HCT116 (cell line): ENCODE data around the gene PDGFD. TPM values are rescaled to one million over a fixed set of nuclear protein-coding genes. Genes with fewer than 3 reads are reported as not detected.

ENCODE experiments used
- ATAC-seq: fragments of 200-7000 bp; cut with Tn5 transposase; 2 replicates; pipeline ENCODE4 v1.9.1; 2020; ENCODE audit warnings: mild to moderate bottlenecking, moderate library complexity
- BruUV-seq: library from RNA; stranded (reverse); fragments of 400-500 nt; replicated peaks from 2 replicates; lab custom pipeline; 2021; lab: Mats Ljungman, UMichigan
- CTCF ChIA-PET: fragments of 300-600 bp; sonication (Branson Sonifier 250); formaldehyde crosslinking; loops from one replicate; lab custom pipeline; 2021; ENCODE audit warnings: antibody characterized with exemption; lab: Charles Lee
- POLR2A ChIA-PET: fragments of 300-600, 350-600 bp; sonication (Branson Sonifier 250); formaldehyde crosslinking; loops from one replicate; lab custom pipeline; 2021; ENCODE audit warnings: antibody characterized with exemption; lab: Charles Lee
- RAD21 ChIA-PET, 2 experiments: fragments of 300-600 bp; sonication (Branson Sonifier 250); formaldehyde crosslinking; loops; one replicate each; lab custom pipeline; 2023; ENCODE audit warnings: low total read pairs in 2 of 2; ENCODE audit not compliant: uncharacterized antibody in 2 of 2, unreplicated experiment in 2 of 2, low non-redundant PET in 1 of 2; lab: Charles Lee
- DNase-seq: peaks from one replicate; pipeline ENCODE4 v3.0.0-alpha.2; 2010; ENCODE audit warnings: low read depth, low spot score
- H2AFZ ChIP-seq: fragments of 200-600 bp; shearing (Covaris generic), sonication (generic); 2 replicates; pipeline ENCODE4 v1.6.1; 2017; ENCODE audit warnings: low read depth, mixed run types, mixed read lengths, antibody characterized with exemption, low read length; ENCODE audit not compliant: poor library complexity, severe bottlenecking
- H3K27ac ChIP-seq: 2 replicates; pipeline ENCODE4 v1.5.1; 2012; ENCODE audit warnings: low read depth, low read length
- H3K27me3 ChIP-seq: fragments of 200-600 bp; sonication (generic); 2 replicates; pipeline ENCODE4 v1.6.1; 2016; ENCODE audit warnings: mixed run types, low read length, mixed read lengths; ENCODE audit not compliant: insufficient read depth
- H3K36me3 ChIP-seq, 2 experiments: fragments of 200-500 bp in 1 of 2; fragments of 200-600 bp in 1 of 2; sonication (Bioruptor generic) in 1 of 2; sonication (generic) in 1 of 2; 2 replicates each; pipeline versions ENCODE4 v1.5.1 to v1.6.1; 2014 to 2016; ENCODE audit warnings: low read length in 2 of 2, inconsistent platforms in 1 of 2, mixed read lengths in 1 of 2, mixed run types in 1 of 2; ENCODE audit not compliant: insufficient read depth in 2 of 2, control insufficient read depth in 1 of 2
- H3K4me1 ChIP-seq, 2 experiments: fragments of 200-600 bp in 1 of 2; sonication (generic) in 1 of 2; 2 replicates each; pipeline versions ENCODE4 v1.5.1 to v1.6.1; 2012 to 2017; ENCODE audit warnings: low read length in 2 of 2, inconsistent platforms in 1 of 2, mild to moderate bottlenecking in 1 of 2, mixed read lengths in 1 of 2, mixed run types in 1 of 2, moderate library complexity in 1 of 2; ENCODE audit not compliant: insufficient read depth in 2 of 2, control insufficient read depth in 1 of 2
- H3K4me2 ChIP-seq: fragments of 200-600 bp; sonication (generic); 2 replicates; pipeline ENCODE4 v1.6.1; 2017; ENCODE audit warnings: mixed run types, low read length, mixed read lengths
- H3K4me3 ChIP-seq, 2 experiments: fragments of 200-600 bp in 1 of 2; sonication (generic) in 1 of 2; replicated peaks in 1 of 2; 2 replicates each; pipeline ENCODE4 v1.5.1; 2011 to 2016; ENCODE audit warnings: low read length in 2 of 2, control low read depth in 1 of 2, low read depth in 1 of 2, mild to moderate bottlenecking in 1 of 2, mixed read lengths in 1 of 2, mixed run types in 1 of 2
- H3K79me2 ChIP-seq: fragments of 200-600 bp; sonication (generic); 2 replicates; pipeline ENCODE4 v1.6.1; 2017; ENCODE audit warnings: mild to moderate bottlenecking, mixed run types, low read length, moderate library complexity, mixed read lengths; ENCODE audit not compliant: insufficient read depth
- H3K9ac ChIP-seq: fragments of 200-600 bp; sonication (generic); 2 replicates; pipeline ENCODE4 v1.6.1; 2016; ENCODE audit warnings: low read length, mixed read lengths
- H3K9me2 ChIP-seq: fragments of 200-600 bp; sonication (generic), shearing (Covaris generic); 2 replicates; pipeline ENCODE4 v1.6.1; 2017; ENCODE audit warnings: mixed run types, mild to moderate bottlenecking, moderate library complexity; ENCODE audit not compliant: insufficient read depth
- H3K9me3 ChIP-seq, 2 experiments: fragments of 200-500 bp in 1 of 2; fragments of 200-600 bp in 1 of 2; sonication (Bioruptor generic) in 1 of 2; sonication (generic) in 1 of 2; 2 replicates each; pipeline ENCODE4 v1.6.1; 2014 to 2017; ENCODE audit warnings: low read length in 2 of 2, mixed read lengths in 2 of 2, inconsistent platforms in 1 of 2, low read depth in 1 of 2, mild to moderate bottlenecking in 1 of 2, mixed run types in 1 of 2, moderate library complexity in 1 of 2; ENCODE audit not compliant: control insufficient read depth in 1 of 2, insufficient read depth in 1 of 2
- H4K20me1 ChIP-seq: fragments of 200-600 bp; sonication (generic), shearing (Covaris generic); 2 replicates; pipeline ENCODE4 v1.6.1; 2017; ENCODE audit warnings: mixed run types, mild to moderate bottlenecking, moderate library complexity; ENCODE audit not compliant: insufficient read depth
- CEBPB ChIP-seq: IDR thresholded peaks from 2 replicates; pipeline ENCODE4 v1.6.1; 2012; ENCODE audit warnings: low read depth
- ELF1 ChIP-seq: IDR thresholded peaks from 2 replicates; pipeline ENCODE4 v1.6.1; 2012; ENCODE audit warnings: low read depth, borderline replicate concordance
- EZH2 ChIP-seq: fragments of 200-600 bp; sonication (generic); IDR thresholded peaks from 2 replicates; pipeline ENCODE4 v1.6.1; 2017; ENCODE audit warnings: antibody characterized with exemption, mixed run types
- FOSL1 ChIP-seq: IDR thresholded peaks from 2 replicates; pipeline ENCODE4 v1.6.1; 2012; ENCODE audit warnings: low read depth
- JUND ChIP-seq: IDR thresholded peaks from 2 replicates; pipeline ENCODE4 v1.6.1; 2012
- POLR2A ChIP-seq: IDR thresholded peaks from 2 replicates; pipeline ENCODE4 v1.7.0; 2011; ENCODE audit warnings: borderline replicate concordance; ENCODE audit not compliant: insufficient read depth, insufficient read length; ENCODE audit errors: extremely low read depth
- POLR2AphosphoS5 ChIP-seq: IDR thresholded peaks from 2 replicates; pipeline ENCODE4 v1.6.1; 2011; ENCODE audit warnings: mild to moderate bottlenecking, low read depth, low read length, moderate library complexity
- SP1 ChIP-seq: IDR thresholded peaks from 2 replicates; pipeline ENCODE4 v1.6.1; 2012; ENCODE audit warnings: low read depth
- SRF ChIP-seq: IDR thresholded peaks from 2 replicates; pipeline ENCODE4 v1.6.1; 2012; ENCODE audit warnings: low read depth
- TCF7L2 ChIP-seq: IDR thresholded peaks from 2 replicates; pipeline ENCODE4 v1.7.0; 2011; ENCODE audit warnings: borderline replicate concordance, inconsistent platforms; ENCODE audit not compliant: insufficient read depth, insufficient read length; ENCODE audit errors: extremely low read depth
- YY1 ChIP-seq: IDR thresholded peaks from 2 replicates; pipeline ENCODE4 v1.6.1; 2011; ENCODE audit warnings: low read length, low read depth, moderate library complexity, mild to moderate bottlenecking; ENCODE audit not compliant: insufficient replicate concordance; ENCODE audit errors: extremely low read depth
- ZNF274 ChIP-seq: fragments of 200-500 bp; sonication (Bioruptor generic); IDR thresholded peaks from 2 replicates; pipeline ENCODE4 v1.6.1; 2014; ENCODE audit warnings: mild to moderate bottlenecking, low read depth, low read length, inconsistent platforms
- intact Hi-C: fragments of 100-400 bp; cut with micrococcal nuclease; formaldehyde crosslinking; loops from 2 replicates; pipeline ENCODE4 v1.10.0; 2022
- total RNA-seq: library from RNA; stranded (reverse); gene quantifications from one replicate; pipeline ENCODE4 v1.2.1, GENCODE V29; 2021; ENCODE audit not compliant: unreplicated experiment
- TF ChIP-seq, protein P1 (sequence below): IDR thresholded peaks from 2 replicates; pipeline ENCODE4 v1.6.1; 2012; ENCODE audit warnings: low read depth
- TF ChIP-seq, protein P2 (sequence below): IDR thresholded peaks from 2 replicates; pipeline ENCODE4 v1.6.1; 2012
- TF ChIP-seq, protein P3 (sequence below), 3 experiments: fragments of 200-600 bp in 1 of 3; sonication (generic) in 1 of 3; IDR thresholded peaks in 2 of 3; conservative IDR thresholded peaks in 1 of 3; 2 replicates each; pipeline ENCODE4 v1.5.1; 2012 to 2017; ENCODE audit warnings: low read depth in 2 of 3, low read length in 2 of 3, antibody characterized with exemption in 1 of 3, borderline replicate concordance in 1 of 3, control low read depth in 1 of 3, mild to moderate bottlenecking in 1 of 3, mixed read lengths in 1 of 3, mixed run types in 1 of 3, moderate library complexity in 1 of 3; ENCODE audit not compliant: insufficient read depth in 1 of 3
- TF ChIP-seq, protein P4 (sequence below): IDR thresholded peaks from 2 replicates; pipeline ENCODE4 v1.6.1; 2011; ENCODE audit warnings: mild to moderate bottlenecking, low read length, moderate library complexity; ENCODE audit not compliant: insufficient replicate concordance; ENCODE audit errors: extremely low read depth

The PDGFD gene
- total RNA-seq, 1 experiment from 2014 or later = 0.34 TPM

DNA sequence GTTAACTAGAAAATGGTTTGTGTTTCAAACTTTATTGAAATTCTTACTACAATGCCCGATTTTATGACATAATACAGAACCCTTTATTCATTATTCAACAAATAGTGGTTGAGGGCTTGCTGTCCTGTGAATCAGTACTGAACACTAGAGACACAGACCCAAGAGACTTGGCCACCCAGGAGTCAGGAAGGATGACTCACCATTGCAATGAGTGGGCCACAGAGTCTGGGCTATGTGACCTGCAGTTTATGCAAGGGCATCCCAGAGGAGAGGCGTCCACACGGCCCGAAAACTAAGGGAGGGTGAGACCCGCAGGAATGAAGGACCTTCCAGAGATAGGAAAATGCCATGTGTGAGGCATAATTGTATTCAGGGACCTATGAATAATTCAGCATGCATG is 271.3 kb downstream of the PDGFD start (continued):
- TF ChIP-seq, protein P1, sequence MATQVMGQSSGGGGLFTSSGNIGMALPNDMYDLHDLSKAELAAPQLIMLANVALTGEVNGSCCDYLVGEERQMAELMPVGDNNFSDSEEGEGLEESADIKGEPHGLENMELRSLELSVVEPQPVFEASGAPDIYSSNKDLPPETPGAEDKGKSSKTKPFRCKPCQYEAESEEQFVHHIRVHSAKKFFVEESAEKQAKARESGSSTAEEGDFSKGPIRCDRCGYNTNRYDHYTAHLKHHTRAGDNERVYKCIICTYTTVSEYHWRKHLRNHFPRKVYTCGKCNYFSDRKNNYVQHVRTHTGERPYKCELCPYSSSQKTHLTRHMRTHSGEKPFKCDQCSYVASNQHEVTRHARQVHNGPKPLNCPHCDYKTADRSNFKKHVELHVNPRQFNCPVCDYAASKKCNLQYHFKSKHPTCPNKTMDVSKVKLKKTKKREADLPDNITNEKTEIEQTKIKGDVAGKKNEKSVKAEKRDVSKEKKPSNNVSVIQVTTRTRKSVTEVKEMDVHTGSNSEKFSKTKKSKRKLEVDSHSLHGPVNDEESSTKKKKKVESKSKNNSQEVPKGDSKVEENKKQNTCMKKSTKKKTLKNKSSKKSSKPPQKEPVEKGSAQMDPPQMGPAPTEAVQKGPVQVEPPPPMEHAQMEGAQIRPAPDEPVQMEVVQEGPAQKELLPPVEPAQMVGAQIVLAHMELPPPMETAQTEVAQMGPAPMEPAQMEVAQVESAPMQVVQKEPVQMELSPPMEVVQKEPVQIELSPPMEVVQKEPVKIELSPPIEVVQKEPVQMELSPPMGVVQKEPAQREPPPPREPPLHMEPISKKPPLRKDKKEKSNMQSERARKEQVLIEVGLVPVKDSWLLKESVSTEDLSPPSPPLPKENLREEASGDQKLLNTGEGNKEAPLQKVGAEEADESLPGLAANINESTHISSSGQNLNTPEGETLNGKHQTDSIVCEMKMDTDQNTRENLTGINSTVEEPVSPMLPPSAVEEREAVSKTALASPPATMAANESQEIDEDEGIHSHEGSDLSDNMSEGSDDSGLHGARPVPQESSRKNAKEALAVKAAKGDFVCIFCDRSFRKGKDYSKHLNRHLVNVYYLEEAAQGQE = no peak
- TF ChIP-seq FOSL1 (no peak), EZH2 (no peak)
- TF ChIP-seq, protein P2, sequence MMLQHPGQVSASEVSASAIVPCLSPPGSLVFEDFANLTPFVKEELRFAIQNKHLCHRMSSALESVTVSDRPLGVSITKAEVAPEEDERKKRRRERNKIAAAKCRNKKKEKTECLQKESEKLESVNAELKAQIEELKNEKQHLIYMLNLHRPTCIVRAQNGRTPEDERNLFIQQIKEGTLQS = no peak
- TF ChIP-seq, all 23 proteins: peak for 0

DNA sequence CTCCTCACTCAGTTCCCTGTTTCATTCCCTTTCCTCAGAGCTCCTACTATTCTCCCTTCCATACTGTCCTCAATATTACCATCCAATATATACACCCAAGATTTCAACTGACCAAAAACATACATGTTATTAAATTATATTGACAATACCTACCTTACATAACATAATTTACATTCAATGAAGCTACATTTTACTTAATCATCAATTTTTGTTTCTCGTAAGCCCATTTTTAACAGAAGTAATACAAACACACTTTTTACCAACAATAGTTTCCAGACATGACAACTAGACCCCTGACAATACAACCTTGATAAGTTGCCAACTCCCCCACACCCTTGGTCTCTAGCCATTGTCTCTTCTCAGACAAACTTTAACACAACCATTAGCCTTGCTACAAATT is 273.3 kb downstream of the PDGFD start:
- ATAC-seq (no peak), DNase-seq (no peak)
- RAD21 ChIA-PET = no interaction called here
- Histone ChIP-seq H3K79me2 (no peaks in the 10 kb centered on the region), H2AFZ (no peak overlapping the region), H3K9ac (no peak overlapping the region), H3K27ac (no peak overlapping the region), H3K27me3 (no peaks in the 10 kb centered on the region), H3K4me3 (no peak overlapping the region), H3K9me2 (no peaks in the 10 kb centered on the region), H3K4me1 (peaks cover 0 to 7% of the 10 kb centered on the region in 2 experiments; a peak in 2 of 4 replicates), H3K9me3 (no peaks in the 10 kb centered on the region), H4K20me1 (no peaks in the 10 kb centered on the region), H3K4me2 (no peak overlapping the region), H3K36me3 (no peaks in the 10 kb centered on the region)
- no peak for TF ChIP-seq SRF
- no peak for TF ChIP-seq EZH2
- TF ChIP-seq ZNF274 = no peak
- TF ChIP-seq, protein P3, sequence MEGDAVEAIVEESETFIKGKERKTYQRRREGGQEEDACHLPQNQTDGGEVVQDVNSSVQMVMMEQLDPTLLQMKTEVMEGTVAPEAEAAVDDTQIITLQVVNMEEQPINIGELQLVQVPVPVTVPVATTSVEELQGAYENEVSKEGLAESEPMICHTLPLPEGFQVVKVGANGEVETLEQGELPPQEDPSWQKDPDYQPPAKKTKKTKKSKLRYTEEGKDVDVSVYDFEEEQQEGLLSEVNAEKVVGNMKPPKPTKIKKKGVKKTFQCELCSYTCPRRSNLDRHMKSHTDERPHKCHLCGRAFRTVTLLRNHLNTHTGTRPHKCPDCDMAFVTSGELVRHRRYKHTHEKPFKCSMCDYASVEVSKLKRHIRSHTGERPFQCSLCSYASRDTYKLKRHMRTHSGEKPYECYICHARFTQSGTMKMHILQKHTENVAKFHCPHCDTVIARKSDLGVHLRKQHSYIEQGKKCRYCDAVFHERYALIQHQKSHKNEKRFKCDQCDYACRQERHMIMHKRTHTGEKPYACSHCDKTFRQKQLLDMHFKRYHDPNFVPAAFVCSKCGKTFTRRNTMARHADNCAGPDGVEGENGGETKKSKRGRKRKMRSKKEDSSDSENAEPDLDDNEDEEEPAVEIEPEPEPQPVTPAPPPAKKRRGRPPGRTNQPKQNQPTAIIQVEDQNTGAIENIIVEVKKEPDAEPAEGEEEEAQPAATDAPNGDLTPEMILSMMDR (IDR thresholded peaks at IDR 0.05 in 2 of 3, conservative IDR thresholded peaks at IDR 0.05 in 1 of 3; ENCODE audit: borderline replicate concordance in 1 of 3, insufficient read depth in 1 of 3, low read depth in 2 of 3, low read length in 2 of 3) = no peak
- no peak for TF ChIP-seq YY1
- TF ChIP-seq, protein P4, sequence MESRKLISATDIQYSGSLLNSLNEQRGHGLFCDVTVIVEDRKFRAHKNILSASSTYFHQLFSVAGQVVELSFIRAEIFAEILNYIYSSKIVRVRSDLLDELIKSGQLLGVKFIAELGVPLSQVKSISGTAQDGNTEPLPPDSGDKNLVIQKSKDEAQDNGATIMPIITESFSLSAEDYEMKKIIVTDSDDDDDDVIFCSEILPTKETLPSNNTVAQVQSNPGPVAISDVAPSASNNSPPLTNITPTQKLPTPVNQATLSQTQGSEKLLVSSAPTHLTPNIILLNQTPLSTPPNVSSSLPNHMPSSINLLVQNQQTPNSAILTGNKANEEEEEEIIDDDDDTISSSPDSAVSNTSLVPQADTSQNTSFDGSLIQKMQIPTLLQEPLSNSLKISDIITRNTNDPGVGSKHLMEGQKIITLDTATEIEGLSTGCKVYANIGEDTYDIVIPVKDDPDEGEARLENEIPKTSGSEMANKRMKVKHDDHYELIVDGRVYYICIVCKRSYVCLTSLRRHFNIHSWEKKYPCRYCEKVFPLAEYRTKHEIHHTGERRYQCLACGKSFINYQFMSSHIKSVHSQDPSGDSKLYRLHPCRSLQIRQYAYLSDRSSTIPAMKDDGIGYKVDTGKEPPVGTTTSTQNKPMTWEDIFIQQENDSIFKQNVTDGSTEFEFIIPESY = no peak
- no peak for TF ChIP-seq POLR2AphosphoS5
- TF ChIP-seq, protein P2 = no peak
- no peak for TF ChIP-seq CEBPB
- no peak for TF ChIP-seq JUND
- TF ChIP-seq POLR2A = no peak
- no peak for TF ChIP-seq TCF7L2
- no peak for TF ChIP-seq SP1
- TF ChIP-seq ELF1 = no peak
- intact Hi-C loops = no loop called here
- CTCF ChIA-PET = no interaction called here
- POLR2A ChIA-PET = no interaction called here
- BruUV-seq = no TSS peak
